ENCODE measurements around the gene GRPEL1.
A peak's percentile ranks its signal among the peaks of the same experiment; 100 is the strongest.

The GRPEL1 gene

GRCh38 chr4:7108660-7109059 lies 40.8 kb upstream of the GRPEL1 start:
- no peak for TF ChIP-seq CTCF (conservative IDR thresholded peaks at IDR 0.05)
- no peak overlapping the region for H3K27ac ChIP-seq

- H3K27ac ChIP-seq, result no peak overlapping the region
- TF ChIP-seq CTCF (conservative IDR thresholded peaks at IDR 0.05), result no peak
Observed at GRCh38 chr4:7108046-7108625, 40.3 kb upstream of the GRPEL1 start.

GRCh38 chr4:7107166-7107905 lies 39.5 kb upstream of the GRPEL1 start:
- no peak for TF ChIP-seq CTCF (conservative IDR thresholded peaks at IDR 0.05)
- no peak overlapping the region for H3K27ac ChIP-seq

GRCh38 chr4:7105276-7105675 lies 37.4 kb upstream of the GRPEL1 start:
- no peak for TF ChIP-seq CTCF (conservative IDR thresholded peaks at IDR 0.05)
- H3K27ac ChIP-seq, result no peak overlapping the region

GRCh38 chr4:7104366-7105031 lies 36.6 kb upstream of the GRPEL1 start:
- peak overlapping the region; percentile 75 for H3K27ac ChIP-seq
- TF ChIP-seq CTCF (conservative IDR thresholded peaks at IDR 0.05), result no peak

DNA sequence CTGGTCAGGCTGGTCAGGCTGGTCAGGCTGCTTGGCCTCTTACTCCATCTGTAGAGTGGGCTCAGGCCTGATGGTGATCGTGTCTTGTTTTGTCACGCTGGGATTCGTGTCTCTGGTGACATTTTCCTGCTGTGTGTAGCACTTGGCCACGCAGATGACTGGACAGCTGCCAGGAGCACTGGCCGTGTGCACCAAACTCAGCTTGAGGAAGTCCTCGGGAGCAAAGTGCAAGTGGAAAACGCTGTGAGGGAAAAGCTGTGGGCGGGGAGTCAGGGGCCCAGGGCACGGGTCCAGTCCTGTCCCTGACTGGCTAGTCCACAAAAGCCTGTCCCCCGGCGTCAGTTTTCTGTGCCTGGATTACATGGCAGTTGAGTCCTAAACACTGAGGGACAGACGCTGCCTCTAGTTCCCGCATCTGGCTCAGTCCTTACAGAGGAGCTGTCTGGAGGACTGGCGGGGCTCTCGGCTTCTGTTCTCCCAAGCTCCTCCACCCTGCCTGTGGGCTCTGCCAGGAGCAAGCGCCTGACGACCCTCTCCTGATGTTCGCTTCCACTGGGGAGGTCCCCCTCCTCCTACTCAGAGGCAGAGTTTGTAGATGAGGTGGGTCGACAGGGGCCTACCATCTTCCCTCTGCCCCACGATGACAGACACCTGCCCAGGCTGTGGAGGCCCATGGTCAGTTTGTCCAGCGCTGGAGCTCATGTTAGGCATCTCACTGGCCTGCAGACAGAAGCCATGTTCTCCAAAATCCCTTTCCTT lies 35.9 kb upstream of the GRPEL1 start:
- no peak for TF ChIP-seq CTCF (conservative IDR thresholded peaks at IDR 0.05)
- peak overlapping the region; percentile 75 for H3K27ac ChIP-seq
